Measurements from ENCODE around the gene LIPC.

The LIPC gene

DNA sequence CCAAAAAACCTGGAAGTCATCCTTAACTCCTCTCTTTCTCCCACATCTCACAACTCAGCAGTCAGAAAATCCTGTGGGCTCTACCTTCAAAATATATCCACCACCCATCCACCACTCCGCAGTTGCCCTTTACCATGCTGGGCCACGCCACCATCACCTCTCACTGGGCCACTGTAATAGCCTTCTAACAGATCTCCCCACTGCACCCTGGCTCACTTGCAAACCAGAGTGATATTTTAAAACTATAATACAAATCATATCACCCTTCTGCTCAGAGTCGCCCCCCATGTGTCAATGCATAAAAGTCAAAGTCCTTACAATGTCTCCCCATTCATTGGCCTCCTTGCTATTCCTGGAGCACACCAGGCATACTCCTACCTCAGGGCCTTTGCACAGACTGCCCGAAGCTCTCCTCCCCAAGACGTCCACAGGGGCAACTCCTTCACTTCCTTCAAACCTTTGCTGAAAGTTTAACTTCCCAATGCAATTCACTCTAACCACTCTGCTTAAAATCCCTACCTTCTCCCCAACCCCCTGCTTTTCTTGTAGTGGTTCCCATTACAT lies 1.5 kb upstream of the LIPC start:
- no peak for TF ChIP-seq EZH2 (IDR thresholded peaks at IDR 0.05; ENCODE audit: borderline replicate concordance, low read depth, low read length, severe bottlenecking)
- TF ChIP-seq, protein P1, sequence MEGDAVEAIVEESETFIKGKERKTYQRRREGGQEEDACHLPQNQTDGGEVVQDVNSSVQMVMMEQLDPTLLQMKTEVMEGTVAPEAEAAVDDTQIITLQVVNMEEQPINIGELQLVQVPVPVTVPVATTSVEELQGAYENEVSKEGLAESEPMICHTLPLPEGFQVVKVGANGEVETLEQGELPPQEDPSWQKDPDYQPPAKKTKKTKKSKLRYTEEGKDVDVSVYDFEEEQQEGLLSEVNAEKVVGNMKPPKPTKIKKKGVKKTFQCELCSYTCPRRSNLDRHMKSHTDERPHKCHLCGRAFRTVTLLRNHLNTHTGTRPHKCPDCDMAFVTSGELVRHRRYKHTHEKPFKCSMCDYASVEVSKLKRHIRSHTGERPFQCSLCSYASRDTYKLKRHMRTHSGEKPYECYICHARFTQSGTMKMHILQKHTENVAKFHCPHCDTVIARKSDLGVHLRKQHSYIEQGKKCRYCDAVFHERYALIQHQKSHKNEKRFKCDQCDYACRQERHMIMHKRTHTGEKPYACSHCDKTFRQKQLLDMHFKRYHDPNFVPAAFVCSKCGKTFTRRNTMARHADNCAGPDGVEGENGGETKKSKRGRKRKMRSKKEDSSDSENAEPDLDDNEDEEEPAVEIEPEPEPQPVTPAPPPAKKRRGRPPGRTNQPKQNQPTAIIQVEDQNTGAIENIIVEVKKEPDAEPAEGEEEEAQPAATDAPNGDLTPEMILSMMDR (IDR thresholded peaks at IDR 0.05; ENCODE audit: borderline replicate concordance, extremely low read depth, low read length, poor library complexity, severe bottlenecking) = no peak
- DNase-seq (no peak), ATAC-seq (ENCODE audit: insufficient read depth, low read depth) (no peak)
- Histone ChIP-seq H3K4me1 (ENCODE audit: insufficient read depth, low read length) (no peaks in the 10 kb centered on the region), H3K4me3 (ENCODE audit: low read depth in 1 of 2, low read length in 2 of 2) (no peak overlapping the region), H3K9ac (ENCODE audit: low read depth, low read length) (no peak overlapping the region), H3K4me2 (ENCODE audit: insufficient read depth, low read length) (no peak overlapping the region), H2AFZ (ENCODE audit: low read depth, low read length) (no peak overlapping the region), H3K79me2 (ENCODE audit: insufficient read depth, low read length) (no peaks in the 10 kb centered on the region), H4K20me1 (ENCODE audit: insufficient read depth, low read length) (no peaks in the 10 kb centered on the region), H3K9me3 (ENCODE audit: insufficient read depth, low read length, severe bottlenecking) (no peaks in the 10 kb centered on the region), H3K27me3 (ENCODE audit: insufficient read depth, low read length, poor library complexity) (no peaks in the 10 kb centered on the region), H3K36me3 (ENCODE audit: insufficient read depth, low read length) (no peaks in the 10 kb centered on the region), H3K27ac (ENCODE audit: low read length) (no peak overlapping the region)

DNA sequence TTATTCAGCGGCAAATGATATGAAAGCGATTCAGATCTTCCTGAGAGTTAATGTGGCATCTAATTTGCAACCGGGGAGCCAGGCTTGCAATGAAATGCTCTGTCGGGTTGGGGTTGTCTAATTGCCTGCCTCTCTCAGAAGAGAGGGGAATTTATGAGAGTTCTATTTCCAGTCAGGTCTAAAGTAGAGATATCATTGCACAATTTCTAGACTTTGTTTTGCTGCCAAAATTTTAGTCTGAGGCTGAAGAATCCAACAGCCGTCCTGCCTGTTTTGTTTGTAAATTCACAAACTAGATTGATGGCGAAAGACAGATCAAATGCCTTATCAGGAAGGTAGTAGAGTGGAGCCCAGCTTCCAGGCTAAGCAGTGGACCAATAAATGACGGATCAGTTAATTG lies 610 bp downstream of the LIPC start:
- Histone ChIP-seq H4K20me1 (ENCODE audit: insufficient read depth, low read length) (no peaks in the 10 kb centered on the region), H3K4me1 (ENCODE audit: insufficient read depth, low read length) (no peaks in the 10 kb centered on the region), H3K27ac (ENCODE audit: low read length) (no peak overlapping the region), H3K36me3 (ENCODE audit: insufficient read depth, low read length) (no peaks in the 10 kb centered on the region), H3K9me3 (ENCODE audit: insufficient read depth, low read length, severe bottlenecking) (no peaks in the 10 kb centered on the region), H2AFZ (ENCODE audit: low read depth, low read length) (no peak overlapping the region), H3K27me3 (ENCODE audit: insufficient read depth, low read length, poor library complexity) (no peaks in the 10 kb centered on the region), H3K79me2 (ENCODE audit: insufficient read depth, low read length) (no peaks in the 10 kb centered on the region), H3K4me3 (ENCODE audit: low read depth in 1 of 2, low read length in 2 of 2) (no peak overlapping the region), H3K4me2 (ENCODE audit: insufficient read depth, low read length) (no peak overlapping the region), H3K9ac (ENCODE audit: low read depth, low read length) (no peak overlapping the region)
- ATAC-seq (ENCODE audit: insufficient read depth, low read depth) (no peak), DNase-seq (no peak)
- TF ChIP-seq EZH2 (IDR thresholded peaks at IDR 0.05; ENCODE audit: borderline replicate concordance, low read depth, low read length, severe bottlenecking) = no peak
- TF ChIP-seq, protein P1 (IDR thresholded peaks at IDR 0.05; ENCODE audit: borderline replicate concordance, extremely low read depth, low read length, poor library complexity, severe bottlenecking) = no peak

DNA sequence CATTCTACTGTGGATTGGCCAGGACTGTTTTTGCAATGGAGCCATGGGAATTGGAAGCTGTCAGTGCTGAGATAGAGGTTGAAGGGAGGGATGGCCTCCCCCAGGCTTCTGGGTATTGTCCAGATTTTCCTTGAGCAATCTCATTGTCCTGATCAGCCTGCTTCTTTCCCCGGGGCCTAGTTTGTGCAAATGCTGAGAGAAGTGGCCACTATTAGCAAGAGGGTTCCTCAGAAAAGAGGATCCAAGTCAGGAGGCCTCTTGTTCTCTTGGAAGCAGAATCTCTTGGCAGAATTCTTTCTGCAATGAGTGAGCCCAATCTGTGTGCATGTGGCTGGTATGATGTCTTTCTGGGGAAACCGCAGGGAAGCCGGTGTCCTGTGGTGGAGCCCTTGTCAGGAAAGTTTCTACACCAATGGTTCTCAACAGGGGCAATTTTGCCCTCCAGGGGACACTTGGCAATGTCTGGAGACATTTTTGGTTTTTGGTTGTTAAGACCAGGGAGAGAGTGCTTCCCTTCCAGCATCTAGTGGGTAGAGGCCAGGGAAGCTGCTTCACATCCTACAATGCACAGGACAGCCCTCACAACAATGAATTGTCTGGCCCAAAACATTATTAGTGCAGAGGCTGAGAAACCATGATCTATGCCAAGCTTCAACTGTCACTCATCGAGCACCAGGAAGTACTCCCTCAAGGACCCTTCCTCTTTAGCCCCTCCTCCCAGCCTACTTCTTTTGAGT lies 2.0 kb downstream of the LIPC start:
- Histone ChIP-seq H3K36me3 (ENCODE audit: insufficient read depth, low read length) (no peaks in the 10 kb centered on the region), H3K9me3 (ENCODE audit: insufficient read depth, low read length, severe bottlenecking) (no peaks in the 10 kb centered on the region), H3K9ac (ENCODE audit: low read depth, low read length) (no peak overlapping the region), H3K27ac (ENCODE audit: low read length) (no peak overlapping the region), H3K79me2 (ENCODE audit: insufficient read depth, low read length) (no peaks in the 10 kb centered on the region), H3K27me3 (ENCODE audit: insufficient read depth, low read length, poor library complexity) (no peaks in the 10 kb centered on the region), H2AFZ (ENCODE audit: low read depth, low read length) (no peak overlapping the region), H3K4me2 (ENCODE audit: insufficient read depth, low read length) (no peak overlapping the region), H3K4me1 (ENCODE audit: insufficient read depth, low read length) (no peaks in the 10 kb centered on the region), H4K20me1 (ENCODE audit: insufficient read depth, low read length) (no peaks in the 10 kb centered on the region), H3K4me3 (ENCODE audit: low read depth in 1 of 2, low read length in 2 of 2) (no peak overlapping the region)
- no peak for DNase-seq
- no peak for ATAC-seq (ENCODE audit: insufficient read depth, low read depth)
- no peak for TF ChIP-seq EZH2 (IDR thresholded peaks at IDR 0.05; ENCODE audit: borderline replicate concordance, low read depth, low read length, severe bottlenecking)
- TF ChIP-seq, protein P1 (IDR thresholded peaks at IDR 0.05; ENCODE audit: borderline replicate concordance, extremely low read depth, low read length, poor library complexity, severe bottlenecking) = no peak

All from DND-41 (cell line).